Measurements from ENCODE around the gene CNP. TPM values are rescaled to one million over a fixed set of nuclear protein-coding genes. Genes with fewer than 3 reads are reported as not detected.

Gene CNP
- polyA plus RNA-seq (2012; ENCODE audit: insufficient read length, low read depth): 106 TPM

DNA sequence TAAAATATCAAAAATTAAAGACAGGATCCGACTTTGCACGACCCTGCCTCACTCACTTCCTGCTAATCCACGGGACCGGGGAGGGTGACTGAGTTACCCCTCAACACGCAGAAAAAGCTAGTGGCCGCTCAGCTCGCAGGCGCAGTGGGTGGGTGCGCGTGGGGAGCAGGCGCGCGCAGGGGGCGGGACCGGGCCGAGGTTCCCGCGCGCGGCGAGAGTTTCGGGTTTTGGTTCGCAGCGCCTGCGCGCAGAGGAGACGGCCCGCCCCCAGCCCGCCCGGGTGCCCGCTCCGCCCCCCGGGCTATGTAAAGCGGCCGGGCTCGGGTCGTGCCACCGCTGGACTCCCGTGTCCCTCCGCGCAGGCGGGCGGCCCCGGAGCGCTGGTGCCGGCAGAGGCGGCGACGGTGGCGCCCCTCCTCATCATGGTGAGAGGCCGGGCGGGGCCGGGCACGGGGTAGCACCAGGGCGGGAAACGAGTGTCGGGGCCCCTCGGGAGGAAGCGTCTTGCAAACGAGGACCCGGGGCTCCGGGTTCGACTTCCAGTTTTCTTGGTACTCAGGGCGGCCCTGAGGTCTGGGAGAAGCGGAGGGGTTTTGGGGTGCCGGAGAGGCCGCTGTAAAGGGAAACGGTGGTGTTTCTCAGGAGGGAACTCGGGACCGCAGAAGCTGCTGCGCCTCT lies at the start of gene CNP:
TSS of gene CNP (plus strand) at position 333 of the 678 bp plus-strand sequence. CDS start at position 423, 90 bp downstream.
- no peak for TF ChIP-seq FOXP2 (optimal IDR thresholded peaks at IDR 0.05; ENCODE audit: borderline replicate concordance, extremely low read depth, extremely low read length, insufficient read depth)
- peak; percentile 53; the same call in 1 of the 2 replicates for TF ChIP-seq SIN3A (IDR thresholded peaks at IDR 0.05; ENCODE audit: borderline replicate concordance, insufficient read depth, low read length)
- peak; percentile 72; the same call in 1 of the 2 replicates for TF ChIP-seq TAF1 (IDR thresholded peaks at IDR 0.05; ENCODE audit: borderline replicate concordance, insufficient read depth, low read length)
- peak; percentile 90 for TF ChIP-seq POLR2AphosphoS5 (IDR thresholded peaks at IDR 0.05; ENCODE audit: low read depth, low read length)
- TF ChIP-seq, protein P1, sequence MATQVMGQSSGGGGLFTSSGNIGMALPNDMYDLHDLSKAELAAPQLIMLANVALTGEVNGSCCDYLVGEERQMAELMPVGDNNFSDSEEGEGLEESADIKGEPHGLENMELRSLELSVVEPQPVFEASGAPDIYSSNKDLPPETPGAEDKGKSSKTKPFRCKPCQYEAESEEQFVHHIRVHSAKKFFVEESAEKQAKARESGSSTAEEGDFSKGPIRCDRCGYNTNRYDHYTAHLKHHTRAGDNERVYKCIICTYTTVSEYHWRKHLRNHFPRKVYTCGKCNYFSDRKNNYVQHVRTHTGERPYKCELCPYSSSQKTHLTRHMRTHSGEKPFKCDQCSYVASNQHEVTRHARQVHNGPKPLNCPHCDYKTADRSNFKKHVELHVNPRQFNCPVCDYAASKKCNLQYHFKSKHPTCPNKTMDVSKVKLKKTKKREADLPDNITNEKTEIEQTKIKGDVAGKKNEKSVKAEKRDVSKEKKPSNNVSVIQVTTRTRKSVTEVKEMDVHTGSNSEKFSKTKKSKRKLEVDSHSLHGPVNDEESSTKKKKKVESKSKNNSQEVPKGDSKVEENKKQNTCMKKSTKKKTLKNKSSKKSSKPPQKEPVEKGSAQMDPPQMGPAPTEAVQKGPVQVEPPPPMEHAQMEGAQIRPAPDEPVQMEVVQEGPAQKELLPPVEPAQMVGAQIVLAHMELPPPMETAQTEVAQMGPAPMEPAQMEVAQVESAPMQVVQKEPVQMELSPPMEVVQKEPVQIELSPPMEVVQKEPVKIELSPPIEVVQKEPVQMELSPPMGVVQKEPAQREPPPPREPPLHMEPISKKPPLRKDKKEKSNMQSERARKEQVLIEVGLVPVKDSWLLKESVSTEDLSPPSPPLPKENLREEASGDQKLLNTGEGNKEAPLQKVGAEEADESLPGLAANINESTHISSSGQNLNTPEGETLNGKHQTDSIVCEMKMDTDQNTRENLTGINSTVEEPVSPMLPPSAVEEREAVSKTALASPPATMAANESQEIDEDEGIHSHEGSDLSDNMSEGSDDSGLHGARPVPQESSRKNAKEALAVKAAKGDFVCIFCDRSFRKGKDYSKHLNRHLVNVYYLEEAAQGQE (IDR thresholded peaks at IDR 0.05; ENCODE audit: insufficient read depth in 1 of 2, low read depth in 2 of 2, low read length in 2 of 2): 0 out of 4 replicates have a peak, but pooled peaks of 1 of the 2 experiments have one; percentile 19

DNA sequence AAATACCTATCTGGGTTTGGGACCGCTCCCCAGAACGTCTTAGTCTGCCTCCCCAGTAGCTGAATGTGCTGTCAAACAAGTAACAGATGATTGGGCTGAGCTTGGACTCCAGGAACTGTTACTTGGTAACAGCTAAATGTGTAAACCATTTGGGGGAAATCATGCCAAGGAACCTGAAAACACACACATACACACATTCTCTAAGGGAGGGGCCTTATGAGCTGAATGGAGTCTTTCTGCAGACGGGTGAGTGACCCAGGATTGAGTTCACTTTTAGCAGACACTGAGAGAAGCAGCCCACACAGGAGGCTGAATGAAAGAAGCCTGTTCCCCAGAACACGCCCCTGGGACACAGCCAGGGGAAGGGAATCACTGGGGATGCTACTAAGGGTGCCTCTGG lies 49.4 kb upstream of the CNP start:
- no peak for TF ChIP-seq POLR2AphosphoS5 (IDR thresholded peaks at IDR 0.05; ENCODE audit: low read depth, low read length)

GRCh38 chr17:41917679-41918313 lies 48.8 kb upstream of the CNP start:
- TF ChIP-seq POLR2AphosphoS5 (IDR thresholded peaks at IDR 0.05; ENCODE audit: low read depth, low read length) (no peak), SIN3A (IDR thresholded peaks at IDR 0.05; ENCODE audit: borderline replicate concordance, insufficient read depth, low read length) (0 out of 2 replicates have a peak, but pooled peaks have one; percentile 50), TAF1 (IDR thresholded peaks at IDR 0.05; ENCODE audit: borderline replicate concordance, insufficient read depth, low read length) (peak; percentile 44; the same call in 1 of the 2 replicates), FOXP2 (optimal IDR thresholded peaks at IDR 0.05; ENCODE audit: borderline replicate concordance, extremely low read depth, extremely low read length, insufficient read depth) (no peak)
- TF ChIP-seq, protein P1 (IDR thresholded peaks at IDR 0.05; ENCODE audit: insufficient read depth in 1 of 2, low read depth in 2 of 2, low read length in 2 of 2): no peak

GRCh38 chr17:41918314-41919164 lies 48.1 kb upstream of the CNP start, which contains the start of gene ACLY:
ACLY (minus strand) TSS chr17:41918951; CDS start chr17:41913873, 5,078 bp downstream.
- TF ChIP-seq POLR2AphosphoS5 (IDR thresholded peaks at IDR 0.05; ENCODE audit: low read depth, low read length): peak; percentile 97
- TF ChIP-seq FOXP2 (optimal IDR thresholded peaks at IDR 0.05; ENCODE audit: borderline replicate concordance, extremely low read depth, extremely low read length, insufficient read depth): peak; percentile 31
- TF ChIP-seq, protein P1 (IDR thresholded peaks at IDR 0.05; ENCODE audit: insufficient read depth in 1 of 2, low read depth in 2 of 2, low read length in 2 of 2): no peak
- peak; percentile 87; the same call in 1 of the 2 replicates for TF ChIP-seq TAF1 (IDR thresholded peaks at IDR 0.05; ENCODE audit: borderline replicate concordance, insufficient read depth, low read length)
- TF ChIP-seq SIN3A (IDR thresholded peaks at IDR 0.05; ENCODE audit: borderline replicate concordance, insufficient read depth, low read length): no peak
